ENCODE measurements around the gene DQX1. TPM values are rescaled to one million over a fixed set of nuclear protein-coding genes. Genes with fewer than 3 reads are reported as not detected.
"Not testable (repeated sequence)": the region's sequence is repeated elsewhere in the genome, so short reads cannot be mapped to it uniquely, and the experiment has no call there.

The DQX1 gene
- total RNA-seq, 1 experiment from 2014 or later: 0.71 TPM

DNA sequence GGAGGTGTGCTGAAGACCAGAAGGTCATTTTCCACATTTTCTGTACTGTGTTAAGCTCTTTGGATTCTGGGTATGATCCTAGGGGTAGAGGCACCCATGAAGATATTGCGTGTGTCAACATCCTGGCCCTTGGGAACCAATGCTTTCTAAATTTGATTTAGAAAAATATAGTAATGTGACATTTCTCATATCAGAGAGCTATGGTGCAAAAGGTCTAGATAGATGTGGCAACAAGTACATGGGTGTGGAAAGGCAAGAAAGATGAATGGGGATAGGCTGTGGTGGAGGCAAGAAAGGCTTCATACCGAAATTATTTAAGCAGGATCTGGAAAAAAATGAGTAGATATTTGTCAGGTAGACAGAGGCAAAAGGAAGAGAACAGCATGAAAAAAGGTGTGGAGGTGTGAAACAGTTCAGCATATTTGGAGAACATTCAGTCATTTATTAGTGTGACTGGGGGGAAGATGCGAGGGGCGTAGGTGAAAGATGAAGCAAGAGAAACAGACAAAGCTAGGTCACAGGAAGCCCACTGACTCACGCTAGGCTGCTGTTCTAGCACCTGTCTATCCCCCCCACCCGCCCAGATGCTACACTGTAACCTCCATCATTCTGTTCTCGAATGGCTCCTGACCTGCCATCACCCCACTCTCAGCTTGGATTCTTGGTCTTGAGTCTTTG is 40.2 kb upstream of the DQX1 start:
- Histone ChIP-seq H3K4me1 (ENCODE audit: insufficient read depth, low read length, poor library complexity, severe bottlenecking) (no peaks in the 10 kb centered on the region), H3K27me3 (replicated peaks; ENCODE audit: insufficient read depth, low read depth, low read length, poor library complexity) (no peaks in the 10 kb centered on the region), H3K9me3 (ENCODE audit: low read depth, low read length, poor library complexity, severe bottlenecking) (no peaks in the 10 kb centered on the region), H3K4me3 (ENCODE audit: low read depth, low read length, poor library complexity, severe bottlenecking) (no peak overlapping the region), H3K36me3 (ENCODE audit: insufficient read depth, low read length, poor library complexity, severe bottlenecking) (no peaks in the 10 kb centered on the region), H3K27ac (ENCODE audit: low read depth, low read length, poor library complexity, severe bottlenecking) (no peak overlapping the region)
- no peak for TF ChIP-seq EZH2 (IDR thresholded peaks at IDR 0.05; ENCODE audit: borderline replicate concordance, low read depth, low read length, poor library complexity, severe bottlenecking)
- TF ChIP-seq, protein P1, sequence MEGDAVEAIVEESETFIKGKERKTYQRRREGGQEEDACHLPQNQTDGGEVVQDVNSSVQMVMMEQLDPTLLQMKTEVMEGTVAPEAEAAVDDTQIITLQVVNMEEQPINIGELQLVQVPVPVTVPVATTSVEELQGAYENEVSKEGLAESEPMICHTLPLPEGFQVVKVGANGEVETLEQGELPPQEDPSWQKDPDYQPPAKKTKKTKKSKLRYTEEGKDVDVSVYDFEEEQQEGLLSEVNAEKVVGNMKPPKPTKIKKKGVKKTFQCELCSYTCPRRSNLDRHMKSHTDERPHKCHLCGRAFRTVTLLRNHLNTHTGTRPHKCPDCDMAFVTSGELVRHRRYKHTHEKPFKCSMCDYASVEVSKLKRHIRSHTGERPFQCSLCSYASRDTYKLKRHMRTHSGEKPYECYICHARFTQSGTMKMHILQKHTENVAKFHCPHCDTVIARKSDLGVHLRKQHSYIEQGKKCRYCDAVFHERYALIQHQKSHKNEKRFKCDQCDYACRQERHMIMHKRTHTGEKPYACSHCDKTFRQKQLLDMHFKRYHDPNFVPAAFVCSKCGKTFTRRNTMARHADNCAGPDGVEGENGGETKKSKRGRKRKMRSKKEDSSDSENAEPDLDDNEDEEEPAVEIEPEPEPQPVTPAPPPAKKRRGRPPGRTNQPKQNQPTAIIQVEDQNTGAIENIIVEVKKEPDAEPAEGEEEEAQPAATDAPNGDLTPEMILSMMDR (conservative IDR thresholded peaks at IDR 0.05; ENCODE audit: low read depth, low read length): no peak
- ChIA-PET CTCF (interaction anchor here (0.5 kb wide), 1 partner anchor 193 kb away, joined by 3 read pairs; no protein-coding TSS in a partner anchor), POLR2A (ENCODE audit: low non-redundant PET) (no interaction called here)
- intact Hi-C loops (cut with micrococcal nuclease; ENCODE audit: unreplicated experiment): no loop called here
- no TSS peak for BruUV-seq (replicated peaks)
- DNase-seq (ENCODE audit: low spot score): no peak

DNA sequence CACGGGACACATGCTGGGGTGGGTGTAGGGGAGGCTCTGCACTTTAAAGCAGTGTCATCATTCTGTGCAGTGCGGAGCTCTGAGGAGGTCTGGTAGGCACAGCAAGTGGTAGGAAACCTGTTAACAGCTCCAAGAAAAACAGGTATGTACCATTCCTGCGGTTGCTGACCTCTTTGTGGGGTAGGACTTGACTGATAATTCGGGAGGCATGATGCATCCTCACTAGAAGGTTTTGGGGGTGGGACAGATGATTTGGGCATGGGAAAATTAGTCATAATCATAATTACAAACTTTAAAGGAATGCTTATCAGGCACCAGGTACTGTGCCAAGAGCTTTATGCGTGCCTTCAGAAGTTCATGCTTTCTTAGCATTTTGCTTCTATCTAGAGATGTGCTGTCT is 38.2 kb upstream of the DQX1 start:
- intact Hi-C loops (cut with micrococcal nuclease; ENCODE audit: unreplicated experiment): no loop called here
- DNase-seq (ENCODE audit: low spot score): no peak
- H3K27ac ChIP-seq (ENCODE audit: low read depth, low read length, poor library complexity, severe bottlenecking): no peak overlapping the region
- no TSS peak for BruUV-seq (replicated peaks)
- H3K27me3 ChIP-seq (replicated peaks; ENCODE audit: insufficient read depth, low read depth, low read length, poor library complexity): no peaks in the 10 kb centered on the region
- H3K4me3 ChIP-seq (ENCODE audit: low read depth, low read length, poor library complexity, severe bottlenecking): no peak overlapping the region
- H3K9me3 ChIP-seq (ENCODE audit: low read depth, low read length, poor library complexity, severe bottlenecking): no peaks in the 10 kb centered on the region
- TF ChIP-seq, protein P1 (conservative IDR thresholded peaks at IDR 0.05; ENCODE audit: low read depth, low read length): no peak
- TF ChIP-seq EZH2 (IDR thresholded peaks at IDR 0.05; ENCODE audit: borderline replicate concordance, low read depth, low read length, poor library complexity, severe bottlenecking): no peak
- H3K4me1 ChIP-seq (ENCODE audit: insufficient read depth, low read length, poor library complexity, severe bottlenecking): no peaks in the 10 kb centered on the region
- POLR2A ChIA-PET (ENCODE audit: low non-redundant PET): no interaction called here
- H3K36me3 ChIP-seq (ENCODE audit: insufficient read depth, low read length, poor library complexity, severe bottlenecking): no peaks in the 10 kb centered on the region
- CTCF ChIA-PET: no interaction called here

DNA sequence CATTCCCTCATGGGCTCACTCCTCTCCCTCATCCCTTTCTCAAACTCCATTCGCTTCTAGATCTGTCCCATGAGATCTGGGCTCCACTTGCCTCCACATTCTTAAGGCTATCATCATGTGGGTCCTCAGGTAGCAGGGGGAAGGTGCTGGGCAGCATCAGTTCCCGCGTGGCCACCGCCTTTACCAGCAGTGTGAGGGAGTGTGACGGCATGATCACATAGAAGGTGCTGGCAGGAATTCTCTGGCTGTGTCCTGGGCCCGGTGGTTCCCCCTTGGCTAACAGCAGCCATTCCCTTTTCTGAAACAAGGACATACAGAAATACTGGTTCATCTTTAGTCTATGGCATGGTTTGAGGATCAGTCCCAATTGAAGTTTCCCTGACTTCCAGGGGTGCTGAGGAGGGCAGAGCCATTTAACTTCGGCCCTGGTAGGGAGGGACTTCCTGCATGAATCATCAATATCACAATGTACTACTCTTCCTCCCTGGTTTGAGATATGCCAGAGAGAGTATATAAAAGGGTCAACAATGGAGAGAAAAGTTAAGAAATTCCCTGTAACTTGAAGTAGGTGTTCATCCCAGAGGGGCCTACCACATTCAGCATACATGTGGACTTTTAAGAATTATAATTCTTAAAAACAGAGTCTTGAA is 36.2 kb upstream of the DQX1 start:
- no peak overlapping the region for H3K27ac ChIP-seq (ENCODE audit: low read depth, low read length, poor library complexity, severe bottlenecking)
- intact Hi-C loops (cut with micrococcal nuclease; ENCODE audit: unreplicated experiment): no loop called here
- H3K36me3 ChIP-seq (ENCODE audit: insufficient read depth, low read length, poor library complexity, severe bottlenecking): no peaks in the 10 kb centered on the region
- DNase-seq (ENCODE audit: low spot score): no peak
- TF ChIP-seq, protein P1 (conservative IDR thresholded peaks at IDR 0.05; ENCODE audit: low read depth, low read length): no peak
- no peak for TF ChIP-seq EZH2 (IDR thresholded peaks at IDR 0.05; ENCODE audit: borderline replicate concordance, low read depth, low read length, poor library complexity, severe bottlenecking)
- no peaks in the 10 kb centered on the region for H3K4me1 ChIP-seq (ENCODE audit: insufficient read depth, low read length, poor library complexity, severe bottlenecking)
- no peaks in the 10 kb centered on the region for H3K27me3 ChIP-seq (replicated peaks; ENCODE audit: insufficient read depth, low read depth, low read length, poor library complexity)
- ChIA-PET POLR2A (ENCODE audit: low non-redundant PET) (no interaction called here), CTCF (no interaction called here)
- no TSS peak for BruUV-seq (replicated peaks)
- no peak overlapping the region for H3K4me3 ChIP-seq (ENCODE audit: low read depth, low read length, poor library complexity, severe bottlenecking)
- no peaks in the 10 kb centered on the region for H3K9me3 ChIP-seq (ENCODE audit: low read depth, low read length, poor library complexity, severe bottlenecking)

DNA sequence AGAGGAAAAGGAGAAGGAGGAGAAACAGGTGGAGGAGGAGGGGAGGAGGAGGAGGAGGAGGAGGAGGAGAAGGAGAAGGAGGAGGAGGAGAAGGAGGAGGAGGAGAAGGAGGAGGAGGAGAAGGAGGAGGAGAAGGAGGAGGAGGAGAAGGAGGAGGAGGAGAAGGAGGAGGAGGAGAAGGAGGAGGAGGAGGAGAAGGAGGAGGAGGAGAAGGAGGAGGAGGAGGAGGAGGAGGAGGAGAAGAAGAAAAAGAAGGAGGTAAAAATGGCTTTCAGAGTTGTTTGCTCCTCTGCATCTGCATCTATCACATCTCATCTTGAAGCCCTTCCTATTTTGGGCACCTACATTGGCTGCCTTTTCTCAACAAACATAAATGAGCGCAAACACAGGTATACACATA is 35.0 kb upstream of the DQX1 start:
- H3K4me1 ChIP-seq (ENCODE audit: insufficient read depth, low read length, poor library complexity, severe bottlenecking); H3K27ac ChIP-seq (ENCODE audit: low read depth, low read length, poor library complexity, severe bottlenecking); BruUV-seq (replicated peaks); H3K4me3 ChIP-seq (ENCODE audit: low read depth, low read length, poor library complexity, severe bottlenecking); DNase-seq (ENCODE audit: low spot score); CTCF ChIA-PET; intact Hi-C loops (cut with micrococcal nuclease; ENCODE audit: unreplicated experiment); H3K36me3 ChIP-seq (ENCODE audit: insufficient read depth, low read length, poor library complexity, severe bottlenecking); H3K27me3 ChIP-seq (replicated peaks; ENCODE audit: insufficient read depth, low read depth, low read length, poor library complexity); H3K9me3 ChIP-seq (ENCODE audit: low read depth, low read length, poor library complexity, severe bottlenecking): not testable (repeated sequence)
- POLR2A ChIA-PET (ENCODE audit: low non-redundant PET): interaction anchor here (0.6 kb wide), 1 partner anchor 462 kb away, joined by 8 read pairs; no protein-coding TSS in a partner anchor
